Activated CD4-positive, alpha-beta T cell treated with anti-CD3 and anti-CD28 coated beads, Interleukin-2, amount 50 U/mL, for 24 hours (primary cell): ENCODE results near the gene TRIM2.

ENCODE experiments used
- DNase-seq, 2 donors: peaks; one replicate each; pipeline ENCODE4 v3.0.0-alpha.2; 2020; ENCODE audit warnings: low read depth in 1 of 2, low spot score in 1 of 2

TRIM2 gene

DNA sequence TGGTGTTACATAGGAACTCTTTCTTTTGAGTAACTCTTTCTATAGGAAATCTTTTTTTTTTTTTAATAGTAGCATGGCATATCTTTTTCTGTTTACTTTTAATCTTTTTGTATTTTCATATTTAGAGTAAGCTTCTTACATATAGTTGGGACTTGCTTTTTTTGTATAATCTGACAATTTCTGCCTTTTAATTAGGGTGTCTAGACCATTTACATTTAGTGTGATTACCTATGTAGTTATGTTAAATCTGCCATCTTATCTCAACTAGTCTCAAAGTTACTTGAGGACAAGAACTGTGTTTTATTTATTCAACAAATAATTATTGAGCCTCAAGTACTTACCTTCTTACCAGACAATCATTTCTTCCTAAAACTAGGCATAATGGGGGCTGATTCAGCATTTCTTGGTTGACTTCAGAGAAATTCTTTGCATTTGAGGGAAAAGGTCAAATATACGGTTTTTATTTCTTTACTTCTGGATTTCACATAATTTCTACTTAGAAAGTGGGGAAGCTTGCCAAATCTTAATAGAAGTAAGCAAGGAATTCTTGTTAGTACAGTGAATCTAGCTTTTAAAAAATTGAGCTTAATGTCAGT is 168.8 kb downstream of the TRIM2 start:
- DNase-seq: no peak

DNA sequence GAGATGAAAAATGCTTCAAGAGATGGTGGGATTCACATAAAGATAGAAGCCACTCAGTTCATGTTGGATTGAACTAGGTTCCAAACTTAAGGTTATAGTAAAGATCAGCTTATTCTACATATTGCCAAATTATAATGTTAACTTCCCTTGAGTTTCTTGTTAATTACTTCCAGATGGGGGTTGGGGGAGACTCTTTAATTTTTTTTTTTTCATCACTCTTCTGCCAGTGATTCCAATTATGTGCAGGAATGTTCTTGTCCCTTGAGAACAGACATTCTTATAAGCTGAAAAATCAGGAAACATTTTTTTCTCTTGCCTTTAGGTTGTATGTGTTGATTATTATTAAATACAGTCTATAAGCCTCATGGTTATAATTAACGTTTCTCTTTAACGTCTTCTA is 170.2 kb downstream of the TRIM2 start:
- no peak for DNase-seq

DNA sequence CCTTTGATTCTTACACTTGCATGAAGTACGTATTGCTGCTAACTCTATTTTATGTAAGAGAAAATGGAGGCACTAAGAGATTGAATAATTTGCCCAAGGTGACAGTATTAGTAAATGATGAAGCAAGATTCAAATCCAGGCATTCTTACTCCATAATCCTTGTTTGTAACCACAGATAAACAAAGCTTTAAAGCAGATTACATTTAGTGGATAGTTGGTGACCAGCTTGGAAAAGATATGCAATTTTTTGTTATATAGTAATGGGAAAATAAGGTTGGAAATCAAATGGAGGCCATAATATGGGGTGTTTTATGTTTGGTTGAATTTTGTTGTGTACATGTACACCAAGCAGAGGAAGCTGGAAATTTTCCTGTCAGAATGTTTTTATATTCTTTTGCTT is 171.1 kb downstream of the TRIM2 start:
- no peak for DNase-seq

GRCh38 chr4:153383131-153383530 is 178.9 kb downstream of the TRIM2 start:
- DNase-seq: no peak

DNA sequence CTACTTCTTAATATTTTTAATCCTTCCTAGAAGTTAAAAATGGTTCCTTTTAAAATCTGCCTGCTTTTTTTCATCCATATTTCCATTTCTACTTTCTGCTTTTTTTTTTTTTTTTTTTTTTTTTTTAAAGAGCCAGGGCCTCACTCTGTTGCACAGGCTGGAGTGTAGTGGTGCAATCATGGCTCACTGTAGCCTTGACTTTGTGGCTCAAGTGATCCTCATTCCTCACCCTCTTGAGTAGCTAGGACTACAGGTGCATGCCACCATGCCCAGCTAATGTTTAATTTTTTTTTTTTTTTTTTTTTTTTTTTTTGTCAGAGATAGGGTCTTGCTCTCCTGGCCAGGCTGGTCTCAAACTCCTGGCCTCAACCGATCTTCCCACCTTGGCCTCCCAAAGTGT is 179.9 kb downstream of the TRIM2 start:
- DNase-seq: no peak

DNA sequence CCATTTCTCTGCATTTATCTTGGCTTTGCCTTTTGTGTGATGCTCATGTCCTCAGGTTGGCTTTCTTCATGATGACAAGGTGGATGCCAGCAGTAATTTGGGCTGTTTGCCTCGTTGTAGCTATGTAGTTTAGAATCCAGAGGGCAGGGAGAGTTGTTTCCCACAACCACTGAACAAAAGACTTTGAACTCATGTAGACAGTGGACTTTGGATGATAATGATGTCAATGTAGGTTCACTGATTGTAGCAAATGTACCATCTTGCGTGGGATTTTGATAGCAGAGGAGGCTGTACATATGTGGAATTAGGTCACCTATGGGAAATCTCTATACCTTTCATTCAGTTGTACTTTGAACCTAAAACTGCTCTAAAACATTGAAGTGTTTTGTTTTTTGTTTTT is 181.5 kb downstream of the TRIM2 start:
- no peak for DNase-seq

DNA sequence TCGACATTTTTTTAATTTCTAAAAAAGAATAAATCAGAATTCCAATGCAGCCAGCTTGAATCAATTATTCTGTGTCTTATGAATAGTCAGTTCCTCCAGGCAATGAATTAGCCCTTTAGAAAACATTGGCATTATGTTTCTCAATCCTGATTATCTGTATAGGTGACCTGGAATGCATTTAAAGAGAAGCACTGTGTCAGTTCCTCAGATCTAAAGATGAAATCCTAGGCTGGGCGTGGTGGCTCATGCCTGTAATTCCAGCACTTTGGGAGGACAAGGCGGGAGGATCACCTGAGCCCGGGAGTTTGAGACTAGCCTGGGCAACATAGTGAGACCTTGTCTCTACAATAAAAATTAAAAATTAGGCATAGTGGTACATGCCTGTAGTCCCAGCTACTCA is 183.7 kb downstream of the TRIM2 start:
- DNase-seq: no peak
